ENCODE measurements around the gene PNMA8B.

The PNMA8B gene

GRCh38 chr19:46494941-46495785 is 504 bp downstream of the PNMA8B start:
- peak overlapping the region; percentile 72 for H3K4me3 ChIP-seq (ENCODE audit: low read length)
- no peak for TF ChIP-seq CTCF (IDR thresholded peaks at IDR 0.05; ENCODE audit: low read depth, low read length)
- TF ChIP-seq EZH2phosphoT487 (IDR thresholded peaks at IDR 0.05; ENCODE audit: low read depth), result no peak
- peak overlapping the region; percentile 19; the same call in 1 of the 2 replicates for H3K9ac ChIP-seq (ENCODE audit: low read length)

GRCh38 chr19:46494146-46494940 is 1.3 kb downstream of the PNMA8B start:
- no peak overlapping the region for H2AFZ ChIP-seq (ENCODE audit: low read depth, low read length)
- no peaks in the 10 kb centered on the region for H4K20me1 ChIP-seq (ENCODE audit: insufficient read depth, low read length)
- TF ChIP-seq EZH2phosphoT487 (IDR thresholded peaks at IDR 0.05; ENCODE audit: low read depth) (no peak), CTCF (IDR thresholded peaks at IDR 0.05; ENCODE audit: low read depth, low read length) (no peak)
- H3K27ac ChIP-seq (ENCODE audit: low read length), result no peak overlapping the region
- no peaks in the 10 kb centered on the region for H3K9me3 ChIP-seq (ENCODE audit: insufficient read depth, low read length)
- no peaks in the 10 kb centered on the region for H3K4me1 ChIP-seq (ENCODE audit: low read length)
- H3K4me2 ChIP-seq (ENCODE audit: low read length), result no peak overlapping the region
- peaks cover 22% of the 10 kb centered on the region for H3K27me3 ChIP-seq (ENCODE audit: low read depth, low read length)
- H3K9ac ChIP-seq (ENCODE audit: low read length), result no peak overlapping the region
- H3K4me3 ChIP-seq (ENCODE audit: low read length), result no peak overlapping the region
- H3K36me3 ChIP-seq (replicated peaks; ENCODE audit: low read depth, low read length), result no peaks in the 10 kb centered on the region
- H3K79me2 ChIP-seq (ENCODE audit: low read length), result no peaks in the 10 kb centered on the region

More at GRCh38 chr19:46494941-46495785, 504 bp downstream of the PNMA8B start:
- no peak overlapping the region; the same call in 1 of the 2 replicates for H2AFZ ChIP-seq (ENCODE audit: low read depth, low read length)
- H3K36me3 ChIP-seq (replicated peaks; ENCODE audit: low read depth, low read length), result no peaks in the 10 kb centered on the region
- H3K79me2 ChIP-seq (ENCODE audit: low read length), result no peaks in the 10 kb centered on the region
- H3K27me3 ChIP-seq (ENCODE audit: low read depth, low read length), result peaks cover 27% of the 10 kb centered on the region
- H3K27ac ChIP-seq (ENCODE audit: low read length), result no peak overlapping the region
- peak overlapping the region; percentile 50 for H3K4me2 ChIP-seq (ENCODE audit: low read length)
- H4K20me1 ChIP-seq (ENCODE audit: insufficient read depth, low read length), result no peaks in the 10 kb centered on the region
- no peaks in the 10 kb centered on the region for H3K4me1 ChIP-seq (ENCODE audit: low read length)
- no peaks in the 10 kb centered on the region for H3K9me3 ChIP-seq (ENCODE audit: insufficient read depth, low read length)

GRCh38 chr19:46493236-46494145 is 2.2 kb downstream of the PNMA8B start:
- no peak for TF ChIP-seq CTCF (IDR thresholded peaks at IDR 0.05; ENCODE audit: low read depth, low read length)
- no peak for TF ChIP-seq EZH2phosphoT487 (IDR thresholded peaks at IDR 0.05; ENCODE audit: low read depth)
- no peak overlapping the region for H3K4me3 ChIP-seq (ENCODE audit: low read length)
- H3K9me3 ChIP-seq (ENCODE audit: insufficient read depth, low read length), result no peaks in the 10 kb centered on the region
- H3K79me2 ChIP-seq (ENCODE audit: low read length), result no peaks in the 10 kb centered on the region
- H2AFZ ChIP-seq (ENCODE audit: low read depth, low read length), result no peak overlapping the region
- no peak overlapping the region for H3K4me2 ChIP-seq (ENCODE audit: low read length)
- no peaks in the 10 kb centered on the region for H3K36me3 ChIP-seq (replicated peaks; ENCODE audit: low read depth, low read length)
- H4K20me1 ChIP-seq (ENCODE audit: insufficient read depth, low read length), result no peaks in the 10 kb centered on the region
- H3K27me3 ChIP-seq (ENCODE audit: low read depth, low read length), result peaks cover 22% of the 10 kb centered on the region
- no peaks in the 10 kb centered on the region for H3K4me1 ChIP-seq (ENCODE audit: low read length)
- no peak overlapping the region for H3K27ac ChIP-seq (ENCODE audit: low read length)
- H3K9ac ChIP-seq (ENCODE audit: low read length), result no peak overlapping the region
